SK-N-SH (cell line): ENCODE results near the gene CD248. TPM values are rescaled to one million over a fixed set of nuclear protein-coding genes. Genes with fewer than 3 reads are reported as not detected.

Experiments used
- CTCF ChIA-PET: fragments of 300-600, 350-600 bp; formaldehyde crosslinking; extraction: SDS; loops from one replicate; lab custom pipeline; 2021; lab: Yijun Ruan, JAX
- POLR2A ChIA-PET: fragments of 350-600 bp; sonication (Branson Sonifier 250); formaldehyde crosslinking; extraction: SDS; loops from one replicate; lab custom pipeline; 2020; ENCODE audit warnings: antibody characterized with exemption, inconsistent platforms; lab: Yijun Ruan, JAX
- DNase-seq: peaks from one replicate; pipeline ENCODE4 v3.0.0; 2012
- H2AFZ ChIP-seq: fragments of 200-600 bp; sonication (generic); 2 replicates; pipeline ENCODE4 v1.8.1; 2016; ENCODE audit warnings: antibody characterized with exemption, mild to moderate bottlenecking, low read depth
- H3F3A ChIP-seq: fragments of 200-600 bp; sonication (generic); replicated peaks from 2 replicates; pipeline ENCODE3; 2016; ENCODE audit warnings: antibody characterized with exemption, mild to moderate bottlenecking; ENCODE audit not compliant: insufficient read depth
- H3K27ac ChIP-seq, 2 experiments: fragments of 200-500 bp in 1 of 2; fragments of 200-600 bp in 1 of 2; sonication (Bioruptor generic) in 1 of 2; sonication (generic), shearing (Covaris generic) in 1 of 2; 2 replicates each; pipeline versions ENCODE4 v1.5.1 to v1.6.1; 2014 to 2016; ENCODE audit warnings: low read depth in 2 of 2, inconsistent platforms in 1 of 2, low read length in 1 of 2, mild to moderate bottlenecking in 1 of 2, mixed read lengths in 1 of 2
- H3K27me3 ChIP-seq: fragments of 200-600 bp; sonication (generic), shearing (Covaris generic); 2 replicates; pipeline ENCODE4 v1.6.1; 2016; ENCODE audit warnings: mixed run types; ENCODE audit not compliant: insufficient read depth
- H3K36me3 ChIP-seq, 2 experiments: fragments of 200-500 bp in 1 of 2; fragments of 200-600 bp in 1 of 2; sonication (Bioruptor generic) in 1 of 2; sonication (generic) in 1 of 2; replicated peaks in 1 of 2; 2 replicates each; pipeline versions ENCODE3 to v1.5.1; 2014 to 2016; ENCODE audit warnings: low read length in 1 of 2, mild to moderate bottlenecking in 1 of 2; ENCODE audit not compliant: insufficient read depth in 2 of 2, control insufficient read depth in 1 of 2
- H3K4me1 ChIP-seq, 2 experiments: fragments of 200-500 bp in 1 of 2; fragments of 200-600 bp in 1 of 2; sonication (Bioruptor generic) in 1 of 2; sonication (generic), shearing (Covaris generic) in 1 of 2; 2 replicates each; pipeline versions ENCODE4 v1.5.1 to v1.6.1; 2014 to 2016; ENCODE audit warnings: low read depth in 1 of 2, low read length in 1 of 2, mixed run types in 1 of 2; ENCODE audit not compliant: insufficient read depth in 2 of 2, control insufficient read depth in 1 of 2
- H3K4me2 ChIP-seq: fragments of 200-600 bp; sonication (generic), shearing (Covaris generic); 2 replicates; pipeline ENCODE4 v1.6.1; 2017; ENCODE audit warnings: mixed run types
- H3K4me3 ChIP-seq, 2 experiments: fragments of 200-500 bp in 1 of 2; fragments of 200-600 bp in 1 of 2; sonication (Bioruptor generic) in 1 of 2; sonication (generic), shearing (Covaris generic) in 1 of 2; 2 replicates each; pipeline versions ENCODE4 v1.5.1 to v1.8.1; 2014 to 2016; ENCODE audit warnings: low read depth in 2 of 2, inconsistent platforms in 1 of 2, low read length in 1 of 2, mild to moderate bottlenecking in 1 of 2, mixed read lengths in 1 of 2, moderate library complexity in 1 of 2
- H3K79me2 ChIP-seq: fragments of 200-600 bp; sonication (generic); 2 replicates; pipeline ENCODE4 v1.8.1; 2017; ENCODE audit warnings: mild to moderate bottlenecking; ENCODE audit not compliant: insufficient read depth
- H3K9ac ChIP-seq: fragments of 200-600 bp; sonication (generic); 2 replicates; pipeline ENCODE4 v1.6.1; 2017; ENCODE audit warnings: mixed run types
- H3K9me2 ChIP-seq: fragments of 200-600 bp; sonication (generic); 2 replicates; pipeline ENCODE4 v1.6.1; 2017; ENCODE audit warnings: mixed run types
- H3K9me3 ChIP-seq: fragments of 200-600 bp; sonication (generic); 2 replicates; pipeline ENCODE4 v1.6.1; 2017; ENCODE audit warnings: mixed run types, mild to moderate bottlenecking, moderate library complexity
- H4K20me1 ChIP-seq: fragments of 200-600 bp; sonication (generic); 2 replicates; pipeline ENCODE4 v1.6.1; 2017; ENCODE audit warnings: mild to moderate bottlenecking, mixed run types; ENCODE audit not compliant: insufficient read depth
- CHD2 ChIP-seq: fragments of 150-350 bp; IDR thresholded peaks from 2 replicates; pipeline ENCODE4 v1.6.1; 2018; ENCODE audit warnings: low read length; ENCODE audit not compliant: partially characterized antibody
- ELF1 ChIP-seq: IDR thresholded peaks from 2 replicates; pipeline ENCODE4 v1.4.0; 2012
- EZH2phosphoT487 ChIP-seq: fragments of 200-600 bp; sonication (generic); IDR thresholded peaks from 2 replicates; pipeline ENCODE4 v1.6.1; 2017; ENCODE audit warnings: low read depth, mixed run types, mild to moderate bottlenecking, antibody characterized with exemption, moderate library complexity, borderline replicate concordance
- FOSL2 ChIP-seq: IDR thresholded peaks from 2 replicates; pipeline ENCODE4 v1.4.0; 2012; ENCODE audit warnings: low read depth, mild to moderate bottlenecking, moderate library complexity, borderline replicate concordance
- JUND ChIP-seq: IDR thresholded peaks from 2 replicates; pipeline ENCODE4 v1.4.0; 2012
- RFX5 ChIP-seq: IDR thresholded peaks from 2 replicates; pipeline ENCODE4 v1.6.1; 2012; ENCODE audit warnings: mild to moderate bottlenecking, improper control_type of control experiment, low read length
- RXRA ChIP-seq: IDR thresholded peaks from 2 replicates; pipeline ENCODE4 v1.4.0; 2012; ENCODE audit warnings: low read depth, mild to moderate bottlenecking, borderline replicate concordance
- WGBS: methylation state at CpG from one replicate; pipeline ENCODE4 v1.1.6; 2017; ENCODE audit warnings: low lambda C conversion rate; 5-methylcytosine and 5-hydroxymethylcytosine counted together
- polyA plus RNA-seq, 3 experiments: library from polyadenylated mRNA; depleted of rRNA; stranded (reverse); fragments of >200 nt; gene quantifications; 2 replicates each; pipeline ENCODE4 v1.2.3, GENCODE V29; 2012
- TF ChIP-seq, protein P1 (sequence below): IDR thresholded peaks from 2 replicates; pipeline ENCODE4 v1.6.1; 2012; ENCODE audit warnings: mild to moderate bottlenecking, low read depth, low read length, moderate library complexity
- TF ChIP-seq, protein P2 (sequence below): fragments of 150-350 bp; IDR thresholded peaks from 2 replicates; pipeline ENCODE4 v1.6.1; 2016; ENCODE audit warnings: mild to moderate bottlenecking, low read depth, low read length

Gene CD248, protein sequence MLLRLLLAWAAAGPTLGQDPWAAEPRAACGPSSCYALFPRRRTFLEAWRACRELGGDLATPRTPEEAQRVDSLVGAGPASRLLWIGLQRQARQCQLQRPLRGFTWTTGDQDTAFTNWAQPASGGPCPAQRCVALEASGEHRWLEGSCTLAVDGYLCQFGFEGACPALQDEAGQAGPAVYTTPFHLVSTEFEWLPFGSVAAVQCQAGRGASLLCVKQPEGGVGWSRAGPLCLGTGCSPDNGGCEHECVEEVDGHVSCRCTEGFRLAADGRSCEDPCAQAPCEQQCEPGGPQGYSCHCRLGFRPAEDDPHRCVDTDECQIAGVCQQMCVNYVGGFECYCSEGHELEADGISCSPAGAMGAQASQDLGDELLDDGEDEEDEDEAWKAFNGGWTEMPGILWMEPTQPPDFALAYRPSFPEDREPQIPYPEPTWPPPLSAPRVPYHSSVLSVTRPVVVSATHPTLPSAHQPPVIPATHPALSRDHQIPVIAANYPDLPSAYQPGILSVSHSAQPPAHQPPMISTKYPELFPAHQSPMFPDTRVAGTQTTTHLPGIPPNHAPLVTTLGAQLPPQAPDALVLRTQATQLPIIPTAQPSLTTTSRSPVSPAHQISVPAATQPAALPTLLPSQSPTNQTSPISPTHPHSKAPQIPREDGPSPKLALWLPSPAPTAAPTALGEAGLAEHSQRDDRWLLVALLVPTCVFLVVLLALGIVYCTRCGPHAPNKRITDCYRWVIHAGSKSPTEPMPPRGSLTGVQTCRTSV
- 2.6 and 7.7 TPM in 2 replicates for polyA plus RNA-seq (2012; rRNA removed)
- polyA plus RNA-seq (2012; cell fraction: cytosol; rRNA removed), result 2.9 and 3.8 TPM in 2 replicates
- 3.0 and 4.6 TPM in 2 replicates for polyA plus RNA-seq (2012; cell fraction: nucleus; rRNA removed)

DNA sequence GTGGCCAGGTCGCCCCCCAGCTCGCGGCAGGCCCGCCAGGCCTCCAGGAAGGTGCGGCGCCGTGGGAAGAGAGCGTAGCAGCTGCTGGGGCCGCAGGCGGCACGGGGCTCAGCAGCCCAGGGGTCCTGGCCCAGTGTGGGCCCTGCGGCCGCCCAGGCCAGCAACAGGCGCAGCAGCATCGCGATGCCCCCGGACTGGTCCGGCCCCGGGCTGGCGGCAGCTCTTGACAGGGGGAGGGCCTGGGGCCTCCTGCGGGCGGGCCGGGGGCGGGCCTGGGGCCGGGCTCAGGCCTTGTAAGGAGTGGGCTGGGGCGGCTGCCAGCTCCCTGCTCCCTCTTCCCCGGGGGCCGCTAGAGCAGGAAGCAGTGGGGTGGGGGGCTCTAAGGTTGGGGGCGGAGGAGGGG is at the start of gene CD248:
Gene CD248, minus strand, starts transcription at position 196 of the 403 bp plus-strand sequence. Its CDS starts 17 bp downstream, at position 179.
- H3K9me3 ChIP-seq, result no peaks in the 10 kb centered on the region
- H3K27me3 ChIP-seq, result no peaks in the 10 kb centered on the region
- 25% methylated on average over 12 of the region's 29 CpGs for WGBS
- H3K9me2 ChIP-seq, result no peaks in the 10 kb centered on the region
- no peak within 1 kb of the TSS for H3K4me3 ChIP-seq
- no peaks in the 10 kb centered on the region for H3K79me2 ChIP-seq
- no peak within 1 kb of the TSS for H2AFZ ChIP-seq
- H3K27ac ChIP-seq, result peak within 1 kb of the TSS; percentile 21 to 100; a peak in 3 of 4 replicates
- no peaks in the 10 kb centered on the region for H3K36me3 ChIP-seq
- no peak within 1 kb of the TSS for H3K9ac ChIP-seq
- peak within 1 kb of the TSS; percentile 20; the same call in 1 of the 2 replicates for H3K4me2 ChIP-seq
- TF ChIP-seq JUND, result no peak
- peak; percentile 58 for TF ChIP-seq CHD2
- TF ChIP-seq, all 33 proteins: peak for 1
- peaks cover 6% of the 10 kb centered on the region for H3F3A ChIP-seq
- no peaks in the 10 kb centered on the region for H4K20me1 ChIP-seq
- peaks cover 32 to 60% of the 10 kb centered on the region in 2 experiments for H3K4me1 ChIP-seq
- CTCF ChIA-PET, result interaction anchor here (0.7 to 12.4 kb wide), 6 partner anchors 10 to 73 kb away, joined by 3 to 280 read pairs (median 3); partner anchors contain the start of gene RIN1
- DNase-seq, result peak; percentile 83
- POLR2A ChIA-PET, result interaction anchor here (0.6 to 2.4 kb wide), 4 partner anchors 10 to 104 kb away, joined by 3 to 10 read pairs (median 6); partner anchors contain the start of gene YIF1A

DNA sequence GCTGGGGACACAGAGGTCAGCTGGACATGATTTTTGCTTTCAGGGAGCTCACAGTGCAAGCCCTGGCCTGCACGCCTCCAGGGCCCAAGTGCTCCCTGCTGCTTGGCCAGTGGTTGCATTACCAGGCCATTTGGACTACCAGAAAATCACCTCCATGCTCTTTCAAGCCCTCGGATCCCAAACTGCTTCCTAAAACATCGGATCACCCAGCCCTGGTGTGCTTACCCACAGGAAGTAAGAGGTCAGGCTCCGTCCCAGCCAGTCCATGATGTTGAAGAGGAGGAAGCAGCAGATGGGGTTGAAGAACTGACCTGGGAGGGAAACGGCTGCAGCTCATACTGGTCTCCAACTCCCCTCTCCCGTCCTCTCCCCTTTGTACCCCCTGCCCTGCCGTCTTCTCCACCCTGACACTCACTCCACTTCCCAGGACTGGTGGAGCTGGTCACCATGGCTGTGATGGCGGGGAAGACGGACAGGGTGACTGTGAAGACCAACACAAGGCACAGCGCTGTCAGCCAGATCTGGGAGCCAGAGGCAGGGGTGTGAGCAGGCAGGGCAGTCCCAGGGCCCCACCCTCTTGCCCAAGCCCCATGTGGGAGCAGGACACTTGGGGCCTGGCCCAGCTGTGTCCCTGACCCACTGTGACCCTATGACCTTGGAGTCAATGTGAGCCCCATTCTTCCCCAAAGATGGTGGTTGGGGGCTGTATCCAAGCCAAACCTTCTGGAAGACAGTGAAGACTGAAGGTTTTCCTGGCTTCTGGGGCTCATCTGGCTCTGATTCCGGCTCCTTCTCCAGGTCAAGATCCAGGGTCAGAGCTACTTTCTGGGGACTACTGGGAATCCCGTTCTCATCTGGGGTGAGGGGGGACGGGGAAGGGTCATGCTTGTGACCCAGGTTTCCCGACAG is 49.1 kb upstream of the CD248 start:
- Histone ChIP-seq H3F3A (no peaks in the 10 kb centered on the region), H3K9me2 (no peaks in the 10 kb centered on the region), H3K9me3 (no peaks in the 10 kb centered on the region), H3K27ac (peak overlapping the region in 1 of 2 experiments; percentile 1; a peak in 1 of 4 replicates), H3K36me3 (no peaks in the 10 kb centered on the region), H3K79me2 (no peaks in the 10 kb centered on the region), H3K4me2 (no peak overlapping the region), H2AFZ (no peak overlapping the region), H3K4me3 (no peak overlapping the region), H3K27me3 (no peaks in the 10 kb centered on the region), H3K9ac (no peak overlapping the region), H4K20me1 (no peaks in the 10 kb centered on the region)
- POLR2A ChIA-PET, result interaction anchor here (1.7 kb wide), 1 partner anchor 18 kb away, joined by 4 read pairs; no protein-coding TSS in a partner anchor
- CTCF ChIA-PET, result interaction anchor here (1.4 to 4.1 kb wide), 5 partner anchors 15 to 54 kb away, joined by 4 to 27 read pairs (median 9); no protein-coding TSS in a partner anchor
- WGBS, result 89% methylated on average over 13 of the region's 14 CpGs
- DNase-seq, result no peak
- TF ChIP-seq, protein P1, sequence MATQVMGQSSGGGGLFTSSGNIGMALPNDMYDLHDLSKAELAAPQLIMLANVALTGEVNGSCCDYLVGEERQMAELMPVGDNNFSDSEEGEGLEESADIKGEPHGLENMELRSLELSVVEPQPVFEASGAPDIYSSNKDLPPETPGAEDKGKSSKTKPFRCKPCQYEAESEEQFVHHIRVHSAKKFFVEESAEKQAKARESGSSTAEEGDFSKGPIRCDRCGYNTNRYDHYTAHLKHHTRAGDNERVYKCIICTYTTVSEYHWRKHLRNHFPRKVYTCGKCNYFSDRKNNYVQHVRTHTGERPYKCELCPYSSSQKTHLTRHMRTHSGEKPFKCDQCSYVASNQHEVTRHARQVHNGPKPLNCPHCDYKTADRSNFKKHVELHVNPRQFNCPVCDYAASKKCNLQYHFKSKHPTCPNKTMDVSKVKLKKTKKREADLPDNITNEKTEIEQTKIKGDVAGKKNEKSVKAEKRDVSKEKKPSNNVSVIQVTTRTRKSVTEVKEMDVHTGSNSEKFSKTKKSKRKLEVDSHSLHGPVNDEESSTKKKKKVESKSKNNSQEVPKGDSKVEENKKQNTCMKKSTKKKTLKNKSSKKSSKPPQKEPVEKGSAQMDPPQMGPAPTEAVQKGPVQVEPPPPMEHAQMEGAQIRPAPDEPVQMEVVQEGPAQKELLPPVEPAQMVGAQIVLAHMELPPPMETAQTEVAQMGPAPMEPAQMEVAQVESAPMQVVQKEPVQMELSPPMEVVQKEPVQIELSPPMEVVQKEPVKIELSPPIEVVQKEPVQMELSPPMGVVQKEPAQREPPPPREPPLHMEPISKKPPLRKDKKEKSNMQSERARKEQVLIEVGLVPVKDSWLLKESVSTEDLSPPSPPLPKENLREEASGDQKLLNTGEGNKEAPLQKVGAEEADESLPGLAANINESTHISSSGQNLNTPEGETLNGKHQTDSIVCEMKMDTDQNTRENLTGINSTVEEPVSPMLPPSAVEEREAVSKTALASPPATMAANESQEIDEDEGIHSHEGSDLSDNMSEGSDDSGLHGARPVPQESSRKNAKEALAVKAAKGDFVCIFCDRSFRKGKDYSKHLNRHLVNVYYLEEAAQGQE, result no peak
- TF ChIP-seq, protein P2, sequence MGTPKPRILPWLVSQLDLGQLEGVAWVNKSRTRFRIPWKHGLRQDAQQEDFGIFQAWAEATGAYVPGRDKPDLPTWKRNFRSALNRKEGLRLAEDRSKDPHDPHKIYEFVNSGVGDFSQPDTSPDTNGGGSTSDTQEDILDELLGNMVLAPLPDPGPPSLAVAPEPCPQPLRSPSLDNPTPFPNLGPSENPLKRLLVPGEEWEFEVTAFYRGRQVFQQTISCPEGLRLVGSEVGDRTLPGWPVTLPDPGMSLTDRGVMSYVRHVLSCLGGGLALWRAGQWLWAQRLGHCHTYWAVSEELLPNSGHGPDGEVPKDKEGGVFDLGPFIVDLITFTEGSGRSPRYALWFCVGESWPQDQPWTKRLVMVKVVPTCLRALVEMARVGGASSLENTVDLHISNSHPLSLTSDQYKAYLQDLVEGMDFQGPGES, result no peak
- TF ChIP-seq RXRA (no peak), CHD2 (no peak), FOSL2 (no peak), EZH2phosphoT487 (no peak), RFX5 (no peak), ELF1 (no peak)
- TF ChIP-seq, all 33 proteins: peak for 0
- peaks cover 6 to 14% of the 10 kb centered on the region in 2 experiments; a peak in 2 of 4 replicates for H3K4me1 ChIP-seq
